Transverse colon (tissue), 4 donors: ENCODE results near the gene AGAP1. TPM values are rescaled to one million over a fixed set of nuclear protein-coding genes. Genes with fewer than 3 reads are reported as not detected.

Experiments used
- DNase-seq: peaks from one replicate; pipeline ENCODE4 v3.0.0-alpha.2; 2019
- H3K27ac ChIP-seq, 4 donors: fragments of 200-600 bp; sonication (generic); 2 replicates each; pipeline ENCODE4 v1.5.1; 2016 to 2018; ENCODE audit warnings: inconsistent platforms in 4 of 4
- H3K27me3 ChIP-seq: fragments of 200-600 bp; sonication (generic); 2 replicates; pipeline ENCODE4 v1.5.1; 2017; ENCODE audit warnings: inconsistent platforms
- H3K36me3 ChIP-seq, 4 donors: fragments of 200-600 bp; sonication (generic); 2 replicates each; pipeline ENCODE4 v1.5.1; 2017 to 2019; ENCODE audit warnings: inconsistent platforms in 4 of 4
- H3K4me1 ChIP-seq, 4 donors: fragments of 200-600 bp; sonication (generic); 2 replicates each; pipeline ENCODE4 v1.5.1; 2017 to 2020; ENCODE audit warnings: inconsistent platforms in 4 of 4
- H3K4me3 ChIP-seq, 4 donors: fragments of 200-600 bp; sonication (generic); 1 replicate in 1 of 4; 2 replicates in 3 of 4; pipeline versions ENCODE4 v1.5.1 to v1.6.1; 2017 to 2019; ENCODE audit warnings: inconsistent platforms in 4 of 4
- H3K9me3 ChIP-seq, 2 donors: fragments of 200-600 bp; sonication (generic); 2 replicates each; pipeline ENCODE4 v1.5.1; 2017 to 2019; ENCODE audit warnings: inconsistent platforms in 2 of 2
- EP300 ChIP-seq: sonication (generic); formaldehyde crosslinking; IDR thresholded peaks from one replicate; pipeline ENCODE4 v1.6.1; 2017; ENCODE audit warnings: antibody characterized with exemption, low read depth
- POLR2A ChIP-seq: fragments of 450-650 bp; IDR thresholded peaks from one replicate; pipeline ENCODE4 v1.6.1; 2016; ENCODE audit warnings: antibody characterized with exemption, mild to moderate bottlenecking, moderate library complexity
- POLR2AphosphoS5 ChIP-seq, 3 donors: sonication (generic); formaldehyde crosslinking; IDR thresholded peaks; one replicate each; pipeline ENCODE4 v1.6.1; 2016; ENCODE audit warnings: antibody characterized with exemption in 3 of 3
- WGBS, 2 donors: methylation state at CpG; one replicate each; pipeline ENCODE4 v1.1.5; 2018; ENCODE audit warnings: low coverage in 1 of 2; 5-methylcytosine and 5-hydroxymethylcytosine counted together
- in situ Hi-C, 4 donors: fragments of 200-750 bp; cut with MboI; loops; one replicate each; pipeline versions ENCODE4 v1.15.0 to v1.15.1; 2017; ENCODE audit warnings: low sequenced_read_pairs in 3 of 4, low pct_ligation_motif_present in 1 of 4, low pct_unique_long_range_greater_than_20kb in 1 of 4
- intact Hi-C: fragments of 100-400 bp; cut with DNase I; formaldehyde crosslinking; loops from one replicate; pipeline ENCODE4 v1.15.1; 2023; ENCODE audit warnings: low total_unique reads
- total RNA-seq, 4 donors: library from RNA; depleted of rRNA; stranded (reverse); fragments of >200 nt; gene quantifications; one replicate each; pipeline ENCODE4 v1.1.0, GENCODE V29; 2016
- TF ChIP-seq, protein P1 (sequence below), 5 experiments: fragments of 200-600 bp in 3 of 5; fragments of 450-650 bp in 2 of 5; sonication (generic) in 3 of 5; IDR thresholded peaks; 1 replicate in 2 of 5; 2 replicates in 3 of 5; pipeline ENCODE4 v1.5.1; 2016 to 2017; ENCODE audit warnings: antibody characterized with exemption in 5 of 5, inconsistent platforms in 3 of 5, mild to moderate bottlenecking in 2 of 5, moderate library complexity in 1 of 5

The AGAP1 gene
- total RNA-seq, 4 donors from 2014 or later: 56.1 to 96.9 (median 71.2) TPM

DNA sequence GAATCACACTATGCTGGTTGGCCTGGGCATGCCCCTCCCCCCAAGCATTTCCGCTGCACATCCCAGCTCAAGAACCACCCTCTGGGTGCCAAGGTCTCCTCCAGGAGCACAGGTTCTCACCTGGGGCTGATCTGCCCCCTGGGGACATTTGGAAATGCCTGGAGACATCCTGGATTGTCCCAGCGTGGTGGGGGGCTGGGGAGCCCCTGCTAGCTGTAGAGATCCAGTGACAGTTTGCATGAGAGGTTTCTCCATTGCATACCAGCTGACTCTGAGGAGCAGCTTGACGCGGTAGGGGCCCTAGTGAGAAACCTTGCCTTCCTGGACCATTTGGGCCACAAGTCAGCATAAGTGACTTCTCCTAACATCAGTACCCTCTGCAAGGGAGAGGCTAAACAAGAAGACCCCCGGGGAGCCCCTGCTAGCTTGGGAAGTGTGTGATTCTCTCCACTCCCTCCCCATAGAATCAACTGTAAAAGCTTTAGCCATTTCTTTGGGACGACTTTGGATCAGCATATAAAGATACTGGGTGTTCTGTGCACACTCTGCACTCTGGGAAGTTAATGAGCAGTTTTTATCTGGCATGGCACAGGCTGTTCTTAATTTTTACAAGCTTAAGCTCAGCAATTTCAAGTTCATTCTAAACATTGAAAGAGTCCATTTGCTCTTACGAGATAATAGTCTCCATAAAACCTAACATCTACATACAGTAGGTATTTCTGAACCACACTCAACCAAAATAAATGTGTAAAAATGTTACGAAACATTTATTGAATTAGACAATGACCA is 580.2 kb downstream of the AGAP1 start:
- H3K36me3 ChIP-seq: no peaks in the 10 kb centered on the region
- no peaks in the 10 kb centered on the region for H3K9me3 ChIP-seq
- 61 to 62% methylated on average over 2 to 6 of the region's 8 CpGs for WGBS, 2 donors
- H3K4me1 ChIP-seq: peaks cover 0 to 22% (median 15%) of the 10 kb centered on the region in 4 donors
- in situ Hi-C loops (no loop called here), intact Hi-C loops (no loop called here)
- H3K4me3 ChIP-seq: no peak overlapping the region
- no peak overlapping the region for H3K27ac ChIP-seq
- DNase-seq: no peak
- TF ChIP-seq POLR2A (no peak), EP300 (no peak), POLR2AphosphoS5 (IDR thresholded peaks at IDR 0.05) (no peak)
- TF ChIP-seq, protein P1, sequence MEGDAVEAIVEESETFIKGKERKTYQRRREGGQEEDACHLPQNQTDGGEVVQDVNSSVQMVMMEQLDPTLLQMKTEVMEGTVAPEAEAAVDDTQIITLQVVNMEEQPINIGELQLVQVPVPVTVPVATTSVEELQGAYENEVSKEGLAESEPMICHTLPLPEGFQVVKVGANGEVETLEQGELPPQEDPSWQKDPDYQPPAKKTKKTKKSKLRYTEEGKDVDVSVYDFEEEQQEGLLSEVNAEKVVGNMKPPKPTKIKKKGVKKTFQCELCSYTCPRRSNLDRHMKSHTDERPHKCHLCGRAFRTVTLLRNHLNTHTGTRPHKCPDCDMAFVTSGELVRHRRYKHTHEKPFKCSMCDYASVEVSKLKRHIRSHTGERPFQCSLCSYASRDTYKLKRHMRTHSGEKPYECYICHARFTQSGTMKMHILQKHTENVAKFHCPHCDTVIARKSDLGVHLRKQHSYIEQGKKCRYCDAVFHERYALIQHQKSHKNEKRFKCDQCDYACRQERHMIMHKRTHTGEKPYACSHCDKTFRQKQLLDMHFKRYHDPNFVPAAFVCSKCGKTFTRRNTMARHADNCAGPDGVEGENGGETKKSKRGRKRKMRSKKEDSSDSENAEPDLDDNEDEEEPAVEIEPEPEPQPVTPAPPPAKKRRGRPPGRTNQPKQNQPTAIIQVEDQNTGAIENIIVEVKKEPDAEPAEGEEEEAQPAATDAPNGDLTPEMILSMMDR (IDR thresholded peaks at IDR 0.05): no peak
- H3K27me3 ChIP-seq: no peaks in the 10 kb centered on the region

DNA sequence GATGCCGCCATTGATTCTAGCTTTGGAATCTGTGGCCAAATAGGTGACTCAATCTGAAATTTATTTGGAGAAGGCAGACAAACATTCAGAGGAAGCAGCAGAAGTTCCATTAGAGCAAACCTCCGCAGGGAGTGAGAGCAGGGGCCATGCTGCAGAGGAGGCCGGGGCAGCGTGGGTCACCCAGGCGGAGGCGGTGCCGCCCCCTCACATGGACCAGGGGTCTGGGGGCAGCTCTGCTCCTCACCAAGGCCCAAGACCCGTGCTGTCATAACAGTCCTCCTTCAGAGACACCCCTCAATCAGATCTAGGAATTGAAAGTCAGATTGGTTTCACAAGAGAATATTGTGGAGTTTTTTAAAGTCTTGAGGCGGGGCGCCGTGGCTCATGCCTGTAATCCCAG is 582.0 kb downstream of the AGAP1 start:
- H3K4me1 ChIP-seq: peaks cover 0 to 22% (median 15%) of the 10 kb centered on the region in 4 donors
- H3K36me3 ChIP-seq: no peaks in the 10 kb centered on the region
- TF ChIP-seq EP300 (no peak), POLR2AphosphoS5 (IDR thresholded peaks at IDR 0.05) (no peak), POLR2A (no peak)
- TF ChIP-seq, protein P1 (IDR thresholded peaks at IDR 0.05): no peak
- in situ Hi-C loops (no loop called here), intact Hi-C loops (loop anchor here (5.0 kb wide), 1 partner anchor 1324 kb away; no protein-coding TSS in a partner anchor)
- no peak for DNase-seq
- H3K27ac ChIP-seq: no peak overlapping the region
- H3K9me3 ChIP-seq: no peaks in the 10 kb centered on the region
- no peaks in the 10 kb centered on the region for H3K27me3 ChIP-seq
- H3K4me3 ChIP-seq: no peak overlapping the region
- 90% methylated on average over 11 of the region's 11 CpGs; no CpG with 5 or more reads in 1 of the 2 donors for WGBS, 2 donors

GRCh38 chr2:236078297-236079255 is 584.7 kb downstream of the AGAP1 start:
- H3K4me1 ChIP-seq: peaks cover 0 to 22% (median 15%) of the 10 kb centered on the region in 4 donors
- no peak for TF ChIP-seq POLR2A
- TF ChIP-seq POLR2AphosphoS5 (IDR thresholded peaks at IDR 0.05): peak in 2 of 3 donors; percentile 57 to 60
- in situ Hi-C loops (no loop called here), intact Hi-C loops (loop anchor here (5.0 kb wide), 1 partner anchor 1326 kb away; no protein-coding TSS in a partner anchor)
- peak; percentile 81 for DNase-seq
- WGBS, 2 donors: 10 to 47% methylated on average over 2 to 14 of the region's 14 CpGs
- H3K27me3 ChIP-seq: no peaks in the 10 kb centered on the region
- no peaks in the 10 kb centered on the region for H3K36me3 ChIP-seq
- H3K9me3 ChIP-seq: no peaks in the 10 kb centered on the region
- H3K27ac ChIP-seq: peak overlapping the region; percentile 24 to 61 (median 36)
- H3K4me3 ChIP-seq: no peak overlapping the region

- no peaks in the 10 kb centered on the region for H3K9me3 ChIP-seq
- WGBS, 2 donors: 91% methylated on average over 3 of the region's 3 CpGs; no CpG with 5 or more reads in 1 of the 2 donors
- in situ Hi-C loops: no loop called here
- no peak for DNase-seq
- no peak overlapping the region for H3K27ac ChIP-seq
- intact Hi-C loops: no loop called here
- no peak for TF ChIP-seq POLR2AphosphoS5 (IDR thresholded peaks at IDR 0.05)
- TF ChIP-seq, protein P1 (IDR thresholded peaks at IDR 0.05): no peak
- no peak for TF ChIP-seq POLR2A
- no peak for TF ChIP-seq EP300
- no peaks in the 10 kb centered on the region for H3K36me3 ChIP-seq
- H3K4me1 ChIP-seq: peaks cover 0 to 15% (median 10%) of the 10 kb centered on the region in 4 donors
- H3K4me3 ChIP-seq: no peak overlapping the region
- no peaks in the 10 kb centered on the region for H3K27me3 ChIP-seq
Measured at GRCh38 chr2:236080412-236080811, 586.6 kb downstream of the AGAP1 start.
